Immature natural killer cell (primary cell): ENCODE data around the gene ZBTB16. TPM values are rescaled to one million over a fixed set of nuclear protein-coding genes. Genes with fewer than 3 reads are reported as not detected.

Source experiments
- DNase-seq, 3 donors: peaks; one replicate each; pipeline ENCODE4 v3.0.0; 2022; ENCODE audit warnings: mixed read lengths in 1 of 3
- H3K27ac Mint-ChIP-seq, 6 donors: one replicate each; pipeline ENCODE4 v1.8.0; 2020; ENCODE audit warnings: mixed read lengths in 6 of 6, mild to moderate bottlenecking in 5 of 6, inconsistent platforms in 4 of 6, moderate library complexity in 3 of 6
- H3K27me3 Mint-ChIP-seq, 3 donors: one replicate each; pipeline ENCODE4 v1.8.0; 2020 to 2021; ENCODE audit warnings: low read depth in 3 of 3, mild to moderate bottlenecking in 3 of 3, mixed read lengths in 3 of 3, moderate library complexity in 3 of 3, inconsistent platforms in 1 of 3
- H3K36me3 Mint-ChIP-seq, 3 donors: one replicate each; pipeline ENCODE4 v1.8.0; 2020; ENCODE audit warnings: mixed read lengths in 3 of 3, inconsistent platforms in 2 of 3, mild to moderate bottlenecking in 2 of 3
- H3K4me1 Mint-ChIP-seq, 2 donors: one replicate each; pipeline ENCODE4 v1.8.0; 2020; ENCODE audit warnings: inconsistent platforms in 2 of 2, mild to moderate bottlenecking in 2 of 2, mixed read lengths in 2 of 2, moderate library complexity in 1 of 2
- H3K4me3 Mint-ChIP-seq, 5 donors: one replicate each; pipeline ENCODE4 v1.8.0; 2020; ENCODE audit warnings: mild to moderate bottlenecking in 5 of 5, mixed read lengths in 5 of 5, inconsistent platforms in 3 of 5, moderate library complexity in 3 of 5
- H3K9me3 Mint-ChIP-seq, 6 donors: one replicate each; pipeline ENCODE4 v1.8.0; 2020; ENCODE audit warnings: mild to moderate bottlenecking in 6 of 6, mixed read lengths in 6 of 6, inconsistent platforms in 4 of 6, moderate library complexity in 3 of 6
- polyA plus RNA-seq, 3 donors: library from polyadenylated mRNA; unstranded; fragments of 300-500 nt; fragmentation: Illumina TruSeq; gene quantifications; one replicate each; pipeline ENCODE4 v1.2.3, GENCODE V29; 2021

Gene ZBTB16
- polyA plus RNA-seq, 3 donors from 2014 or later, result 90.4 to 197 (median 92.5) TPM

GRCh38 chr11:114115451-114115928 is 56.0 kb downstream of the ZBTB16 start:
- Mint-ChIP-seq H3K36me3 (peaks cover 0 to 3% (median 0%) of the 10 kb centered on the region in 3 donors), H3K9me3 (no peaks in the 10 kb centered on the region), H3K4me3 (no peak overlapping the region), H3K27ac (peak overlapping the region in 3 of 6 donors; percentile 13 to 62 (median 54)), H3K4me1 (peaks cover 77 to 99% of the 10 kb centered on the region in 2 donors), H3K27me3 (peaks cover 0 to 6% (median 3%) of the 10 kb centered on the region in 3 donors)
- no peak for DNase-seq

GRCh38 chr11:114116357-114116756 is 56.8 kb downstream of the ZBTB16 start:
- Mint-ChIP-seq H3K36me3 (peaks cover 0 to 3% (median 0%) of the 10 kb centered on the region in 3 donors), H3K27ac (peak overlapping the region in 3 of 6 donors; percentile 13 to 50 (median 46)), H3K4me3 (no peak overlapping the region), H3K9me3 (no peaks in the 10 kb centered on the region), H3K27me3 (peaks cover 0 to 6% (median 0%) of the 10 kb centered on the region in 3 donors), H3K4me1 (peaks cover 77 to 99% of the 10 kb centered on the region in 2 donors)
- no peak for DNase-seq

DNA sequence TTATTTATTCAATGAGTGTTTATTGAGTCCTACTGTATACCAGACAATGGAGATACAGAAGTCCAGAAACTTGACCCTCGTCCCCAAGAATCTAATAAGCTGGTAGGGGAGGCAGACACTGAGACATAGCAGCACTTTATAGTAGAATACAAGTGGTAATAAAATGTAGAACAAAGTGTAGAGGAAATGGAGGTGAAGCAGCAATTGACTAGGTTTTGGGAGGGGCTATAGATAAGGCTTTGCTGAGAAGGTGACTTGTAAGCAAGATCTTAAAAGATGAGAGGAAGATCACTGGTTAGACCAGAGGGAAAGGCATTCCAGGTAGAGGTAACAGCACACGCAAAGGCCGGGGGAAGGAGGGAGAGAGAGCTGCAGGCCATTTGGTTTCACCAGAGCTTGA is 57.3 kb downstream of the ZBTB16 start:
- DNase-seq, result no peak
- Mint-ChIP-seq H3K27ac (peak overlapping the region in 5 of 6 donors; percentile 19 to 68 (median 50)), H3K27me3 (peaks cover 0 to 2% (median 0%) of the 10 kb centered on the region in 3 donors), H3K4me1 (peaks cover 77 to 99% of the 10 kb centered on the region in 2 donors), H3K36me3 (peaks cover 0 to 3% (median 0%) of the 10 kb centered on the region in 3 donors), H3K9me3 (no peaks in the 10 kb centered on the region), H3K4me3 (peak overlapping the region in 1 of 5 donors; percentile 1)

DNA sequence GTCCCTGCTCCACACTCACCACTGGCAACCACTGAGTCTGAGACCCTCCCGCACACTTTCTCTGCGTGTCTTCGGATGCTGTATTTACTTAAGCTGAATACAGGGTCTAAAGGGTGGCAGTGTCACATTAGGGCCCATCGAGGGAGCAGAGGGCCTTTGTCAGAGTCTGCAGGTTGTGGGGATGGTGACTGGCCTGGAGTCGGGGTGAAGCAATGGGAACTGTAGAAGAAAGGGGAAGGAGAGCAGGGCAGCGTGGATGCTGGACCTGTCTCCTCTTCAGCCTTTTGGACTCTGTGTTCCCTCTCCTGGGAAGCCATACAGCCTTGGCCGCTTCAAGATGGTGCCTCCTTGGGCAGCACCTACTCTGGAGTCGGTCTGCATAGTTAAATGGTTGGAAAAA is 61.1 kb downstream of the ZBTB16 start:
- Mint-ChIP-seq H3K27ac (peak overlapping the region in 5 of 6 donors; percentile 64 to 87 (median 76)), H3K9me3 (no peaks in the 10 kb centered on the region), H3K4me3 (peak overlapping the region; percentile 41 to 67 (median 53)), H3K27me3 (peaks cover 0 to 2% (median 0%) of the 10 kb centered on the region in 3 donors), H3K4me1 (peaks cover 84 to 100% of the 10 kb centered on the region in 2 donors), H3K36me3 (peaks cover 0 to 9% (median 0%) of the 10 kb centered on the region in 3 donors)
- DNase-seq, result no peak

- peaks cover 83 to 100% of the 10 kb centered on the region in 2 donors for H3K4me1 Mint-ChIP-seq
- H3K27me3 Mint-ChIP-seq, result peaks cover 0 to 2% (median 0%) of the 10 kb centered on the region in 3 donors
- peak overlapping the region; percentile 64 to 87 (median 73) for H3K27ac Mint-ChIP-seq
- H3K4me3 Mint-ChIP-seq, result peak overlapping the region; percentile 48 to 72 (median 58)
- H3K36me3 Mint-ChIP-seq, result peaks cover 0 to 12% (median 0%) of the 10 kb centered on the region in 3 donors
- DNase-seq, result no peak
- no peaks in the 10 kb centered on the region for H3K9me3 Mint-ChIP-seq
Measured at GRCh38 chr11:114121138-114121537, 61.6 kb downstream of the ZBTB16 start.

- H3K9me3 Mint-ChIP-seq, result no peaks in the 10 kb centered on the region
- H3K4me1 Mint-ChIP-seq, result peaks cover 83 to 100% of the 10 kb centered on the region in 2 donors
- peaks cover 0 to 2% (median 0%) of the 10 kb centered on the region in 3 donors for H3K27me3 Mint-ChIP-seq
- H3K36me3 Mint-ChIP-seq, result peaks cover 0 to 20% (median 4%) of the 10 kb centered on the region in 3 donors
- DNase-seq, result no peak
- peak overlapping the region; percentile 13 to 72 (median 23) for H3K4me3 Mint-ChIP-seq
- H3K27ac Mint-ChIP-seq, result peak overlapping the region in 5 of 6 donors; percentile 58 to 87 (median 76)
Measured at GRCh38 chr11:114121804-114122504, 62.4 kb downstream of the ZBTB16 start.

- no peak for DNase-seq
- H3K27me3 Mint-ChIP-seq, result peaks cover 0 to 2% (median 0%) of the 10 kb centered on the region in 3 donors
- peak overlapping the region; percentile 70 to 87 (median 77) for H3K27ac Mint-ChIP-seq
- peak overlapping the region in 3 of 5 donors; percentile 4 to 21 (median 7) for H3K4me3 Mint-ChIP-seq
- H3K36me3 Mint-ChIP-seq, result peaks cover 0 to 24% (median 4%) of the 10 kb centered on the region in 3 donors
- peaks cover 83 to 100% of the 10 kb centered on the region in 2 donors for H3K4me1 Mint-ChIP-seq
- no peaks in the 10 kb centered on the region for H3K9me3 Mint-ChIP-seq
Measured at GRCh38 chr11:114122686-114123085, 63.2 kb downstream of the ZBTB16 start.

- H3K9me3 Mint-ChIP-seq, result no peaks in the 10 kb centered on the region
- peaks cover 84 to 100% of the 10 kb centered on the region in 2 donors for H3K4me1 Mint-ChIP-seq
- no peak overlapping the region for H3K4me3 Mint-ChIP-seq
- peak overlapping the region in 5 of 6 donors; percentile 70 to 87 (median 76) for H3K27ac Mint-ChIP-seq
- peaks cover 0 to 2% (median 0%) of the 10 kb centered on the region in 3 donors for H3K27me3 Mint-ChIP-seq
- DNase-seq, result no peak
- peaks cover 0 to 24% (median 4%) of the 10 kb centered on the region in 3 donors for H3K36me3 Mint-ChIP-seq
Measured at GRCh38 chr11:114123692-114124330, 64.3 kb downstream of the ZBTB16 start.

- H3K27ac Mint-ChIP-seq, result peak overlapping the region; percentile 24 to 87 (median 76)
- H3K36me3 Mint-ChIP-seq, result peaks cover 0 to 24% (median 4%) of the 10 kb centered on the region in 3 donors
- no peak for DNase-seq
- peaks cover 84 to 100% of the 10 kb centered on the region in 2 donors for H3K4me1 Mint-ChIP-seq
- peaks cover 0 to 2% (median 2%) of the 10 kb centered on the region in 3 donors for H3K27me3 Mint-ChIP-seq
- H3K9me3 Mint-ChIP-seq, result no peaks in the 10 kb centered on the region
- no peak overlapping the region for H3K4me3 Mint-ChIP-seq
Measured at GRCh38 chr11:114124601-114125144, 65.2 kb downstream of the ZBTB16 start.

DNA sequence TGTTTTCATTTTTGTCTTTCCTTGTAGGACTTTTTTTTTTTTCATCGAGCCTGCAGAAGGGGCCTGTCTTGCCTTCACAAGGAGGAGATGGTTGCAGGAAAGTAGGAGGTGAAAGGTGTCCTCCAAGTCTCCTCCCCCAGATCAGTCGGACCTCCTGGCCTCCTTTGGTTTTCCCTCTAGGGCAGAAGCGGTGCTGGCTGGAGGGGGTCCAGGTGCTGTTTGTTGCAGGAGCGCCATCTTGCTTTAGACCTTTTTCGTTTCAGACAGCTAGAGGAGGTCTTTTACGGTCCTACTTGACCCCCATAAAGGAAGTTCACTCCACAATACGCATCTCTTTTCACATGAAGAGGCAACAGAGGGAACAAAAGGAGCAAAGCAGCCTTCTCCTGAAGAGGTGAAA is 66.0 kb downstream of the ZBTB16 start:
- Mint-ChIP-seq H3K9me3 (no peaks in the 10 kb centered on the region), H3K4me3 (no peak overlapping the region), H3K27me3 (peaks cover 0 to 4% (median 2%) of the 10 kb centered on the region in 3 donors), H3K4me1 (peaks cover 84 to 100% of the 10 kb centered on the region in 2 donors), H3K36me3 (peaks cover 0 to 24% (median 4%) of the 10 kb centered on the region in 3 donors), H3K27ac (peak overlapping the region; percentile 55 to 86 (median 78))
- no peak for DNase-seq

DNA sequence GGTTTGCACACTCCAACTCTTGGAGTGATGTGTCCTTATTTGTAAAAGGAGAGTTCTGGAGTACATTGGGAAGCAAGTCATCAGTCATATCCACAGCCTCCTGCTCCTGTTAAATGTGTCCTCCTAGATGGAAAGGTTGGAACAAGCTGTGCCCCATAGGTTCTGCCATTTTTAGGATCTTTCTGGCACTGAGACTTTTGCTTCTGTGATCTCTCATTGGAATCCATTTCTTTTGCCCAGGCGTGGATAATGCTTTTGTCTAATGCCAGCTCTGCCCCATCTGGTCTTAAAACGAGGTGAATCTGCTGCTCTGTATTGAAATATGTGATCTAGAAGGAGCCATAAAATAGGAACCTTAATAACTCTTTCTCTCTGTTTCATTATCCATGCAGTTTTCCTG is 66.4 kb downstream of the ZBTB16 start:
- Mint-ChIP-seq H3K27me3 (peaks cover 0 to 4% (median 2%) of the 10 kb centered on the region in 3 donors), H3K4me1 (peaks cover 84 to 100% of the 10 kb centered on the region in 2 donors), H3K27ac (peak overlapping the region; percentile 71 to 86 (median 79)), H3K9me3 (no peaks in the 10 kb centered on the region), H3K36me3 (peaks cover 0 to 24% (median 4%) of the 10 kb centered on the region in 3 donors), H3K4me3 (no peak overlapping the region)
- no peak for DNase-seq

- Mint-ChIP-seq H3K9me3 (no peaks in the 10 kb centered on the region), H3K36me3 (peaks cover 0 to 24% (median 4%) of the 10 kb centered on the region in 3 donors), H3K27ac (peak overlapping the region; percentile 70 to 96 (median 88)), H3K27me3 (peaks cover 0 to 4% (median 2%) of the 10 kb centered on the region in 3 donors), H3K4me1 (peaks cover 84 to 100% of the 10 kb centered on the region in 2 donors), H3K4me3 (peak overlapping the region in 3 of 5 donors; percentile 7 to 76 (median 43))
- DNase-seq, result no peak
Measured at GRCh38 chr11:114128399-114128798, 68.9 kb downstream of the ZBTB16 start.

DNA sequence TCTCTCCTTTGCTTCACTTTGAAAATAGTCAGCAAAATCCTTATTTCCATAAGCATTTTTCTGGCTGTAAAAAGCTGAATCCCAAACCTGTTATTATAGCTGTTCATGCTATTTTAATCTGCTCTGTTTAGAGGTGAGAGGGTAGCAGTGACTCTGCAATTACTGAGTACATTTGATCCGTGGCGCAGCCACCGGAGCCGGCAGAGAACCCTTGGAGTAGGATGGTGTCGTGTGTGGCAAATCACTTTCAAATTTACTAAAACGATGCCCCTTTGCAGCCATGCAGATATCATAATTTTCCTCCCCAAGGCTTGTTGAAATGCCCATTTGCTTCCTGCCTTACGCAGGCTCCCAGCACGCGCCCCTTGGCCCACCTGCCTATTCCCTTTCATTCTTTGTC is 69.6 kb downstream of the ZBTB16 start:
- no peak for DNase-seq
- peak overlapping the region; percentile 51 to 78 (median 75) for H3K4me3 Mint-ChIP-seq

More for the DNA sequence above, 69.6 kb downstream of the ZBTB16 start:
- Mint-ChIP-seq H3K27me3 (peaks cover 0 to 4% (median 2%) of the 10 kb centered on the region in 3 donors), H3K9me3 (no peaks in the 10 kb centered on the region), H3K36me3 (peaks cover 0 to 24% (median 4%) of the 10 kb centered on the region in 3 donors), H3K27ac (peak overlapping the region; percentile 86 to 96 (median 91)), H3K4me1 (peaks cover 90 to 100% of the 10 kb centered on the region in 2 donors)
